ENCODE data around the gene GATA3.

Gene GATA3

DNA sequence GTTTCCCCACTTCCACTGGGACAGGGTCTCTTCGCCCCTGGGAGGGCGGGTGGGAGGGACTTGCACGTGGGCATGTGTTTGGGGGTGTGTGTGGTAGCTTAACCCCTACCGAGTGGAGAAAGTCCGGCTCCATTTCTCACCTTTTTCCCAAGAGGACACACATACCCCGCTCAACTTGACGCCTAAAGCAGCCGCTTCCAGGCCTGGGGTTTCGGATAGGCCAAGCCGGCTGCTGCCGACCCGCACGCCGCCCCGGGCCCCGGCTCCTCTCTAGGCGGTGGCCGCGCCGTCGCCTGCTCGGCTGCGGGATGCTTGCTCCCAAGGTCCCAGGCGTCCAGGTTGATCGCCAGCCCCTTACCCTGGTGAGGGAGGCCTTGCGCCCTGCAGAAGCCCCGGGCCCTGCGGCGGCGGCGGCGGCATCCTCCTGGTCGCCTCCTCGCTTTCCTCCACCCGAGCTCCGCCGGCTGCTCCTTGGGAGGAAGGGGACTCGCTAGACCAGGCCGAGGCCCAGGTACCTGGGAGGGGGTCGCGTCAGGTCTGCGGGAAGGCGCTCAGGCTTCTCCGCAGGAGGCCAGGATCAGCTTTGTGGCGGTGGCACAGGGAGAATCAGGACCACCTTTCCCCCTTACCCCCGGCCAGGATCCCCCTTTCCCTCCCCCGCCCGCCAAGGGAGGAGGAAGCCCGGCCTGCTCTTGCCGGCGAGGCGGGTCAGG is 3.2 kb upstream of the GATA3 start:
- peak; percentile 72 for DNase-seq (ENCODE audit: low spot score)

DNA sequence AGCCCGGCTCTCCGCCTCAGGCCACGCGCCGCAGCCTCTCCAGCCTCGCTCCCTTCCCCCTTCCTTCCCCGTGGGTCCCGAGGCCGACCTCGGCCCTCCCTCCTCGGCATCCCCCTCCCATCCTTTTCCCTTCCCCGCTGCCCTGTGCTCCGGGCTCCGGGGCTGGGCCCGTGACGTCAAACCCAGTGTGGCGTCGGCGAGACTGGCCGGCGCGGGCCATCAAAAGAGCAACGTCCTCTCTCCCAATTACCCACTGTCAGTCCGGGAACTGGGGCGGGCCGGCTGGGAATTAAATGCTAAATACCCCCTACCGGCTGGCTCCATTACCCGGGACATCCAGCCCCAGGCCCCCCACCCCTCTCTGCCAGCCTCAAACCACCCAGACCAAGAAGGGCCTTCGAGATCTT is 2.6 kb upstream of the GATA3 start:
- DNase-seq (ENCODE audit: low spot score) = peak; percentile 98

DNA sequence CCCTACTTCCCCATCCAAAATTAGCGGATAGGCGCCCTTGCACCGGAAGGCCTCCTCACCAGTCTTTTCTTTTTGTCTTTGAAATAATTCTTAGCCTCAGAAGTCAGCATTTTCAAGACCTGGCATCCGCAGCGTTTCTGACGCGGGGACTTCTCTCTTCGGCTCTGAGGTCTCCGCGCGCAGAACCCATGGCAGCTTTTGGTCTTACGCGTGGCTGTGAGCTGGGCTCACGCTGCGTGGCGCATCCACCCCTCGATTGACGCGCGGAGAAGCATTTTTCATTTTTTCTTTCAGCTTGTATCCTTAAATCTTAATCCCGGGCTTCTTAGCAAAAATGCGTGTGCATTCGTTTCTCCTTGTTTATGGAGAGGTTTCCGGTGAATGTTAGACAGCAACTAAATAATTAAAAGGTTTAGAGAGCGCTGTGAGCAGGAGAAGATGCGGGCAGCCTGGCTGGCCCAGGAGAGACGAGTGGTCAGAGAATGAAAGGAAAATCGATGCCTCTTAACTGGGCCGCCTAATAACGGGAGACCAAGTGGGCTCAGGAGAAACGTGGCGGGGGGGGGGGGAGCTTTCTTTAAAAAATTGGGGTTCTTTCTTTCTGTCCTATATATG is 2.0 kb upstream of the GATA3 start:
- DNase-seq (ENCODE audit: low spot score) = peak; percentile 82

DNA sequence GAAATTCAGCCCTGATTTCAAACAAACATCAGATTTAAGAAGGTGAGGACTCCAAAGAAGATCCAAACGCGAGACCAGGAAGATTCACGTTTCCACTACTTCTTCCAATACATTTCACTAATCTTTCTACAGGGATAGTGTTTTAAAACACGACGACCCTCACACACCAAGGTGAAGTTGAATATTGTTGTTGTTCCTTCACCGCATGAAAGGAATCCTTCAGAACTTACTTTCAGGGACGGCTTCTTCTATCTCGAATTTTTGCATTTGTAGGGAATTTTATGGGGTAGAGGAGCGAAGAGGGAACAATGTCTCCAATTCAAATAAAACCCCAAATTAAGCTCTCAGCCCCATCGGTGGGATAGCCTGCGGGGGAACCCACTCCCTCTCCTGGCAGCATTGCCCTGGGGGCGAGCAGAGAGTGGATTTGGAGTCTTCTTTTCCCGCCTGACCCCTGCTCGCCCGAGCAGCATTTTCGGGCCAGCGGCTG is 1.5 kb upstream of the GATA3 start:
- no peak for DNase-seq (ENCODE audit: low spot score)

DNA sequence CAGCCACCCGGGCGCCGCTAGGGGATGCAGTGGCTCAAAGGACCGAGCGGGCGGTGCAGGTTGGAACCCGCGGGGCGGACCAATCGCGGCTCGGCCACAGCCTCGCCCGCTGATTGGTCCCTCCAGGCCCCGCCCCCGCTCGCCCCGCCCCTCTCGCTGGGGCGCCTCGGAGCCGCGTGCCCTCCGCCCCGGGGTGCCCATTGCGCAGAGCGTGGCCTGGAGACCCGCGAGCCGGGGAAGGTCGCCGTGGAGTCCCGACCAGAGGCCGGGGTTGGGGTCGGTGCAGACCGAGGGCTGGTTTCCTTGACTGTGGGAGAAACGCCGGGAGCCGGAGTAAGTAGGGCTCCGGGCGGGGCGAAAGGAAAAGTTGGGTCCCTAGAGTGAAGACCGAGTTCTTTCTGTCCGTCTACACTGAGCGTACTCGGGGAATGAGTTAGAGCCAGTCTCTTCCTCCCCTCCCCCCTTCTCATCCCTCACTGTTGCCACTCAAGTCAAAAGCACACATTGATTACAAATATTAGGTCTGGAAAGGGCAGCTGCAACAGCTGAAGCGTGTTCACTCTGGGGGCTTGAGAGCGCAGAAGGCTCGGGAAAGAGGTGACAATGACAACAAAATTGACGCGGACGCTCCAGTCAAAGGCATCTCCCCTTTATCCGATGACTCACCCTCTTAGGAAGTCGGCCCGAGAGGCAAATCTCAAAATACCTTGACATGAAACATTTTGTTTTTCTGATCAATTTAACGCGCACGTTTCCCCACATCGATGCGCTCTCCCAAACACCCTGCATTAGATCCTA is 843 bp upstream of the GATA3 start:
- DNase-seq (ENCODE audit: low spot score) = peak; percentile 97

DNA sequence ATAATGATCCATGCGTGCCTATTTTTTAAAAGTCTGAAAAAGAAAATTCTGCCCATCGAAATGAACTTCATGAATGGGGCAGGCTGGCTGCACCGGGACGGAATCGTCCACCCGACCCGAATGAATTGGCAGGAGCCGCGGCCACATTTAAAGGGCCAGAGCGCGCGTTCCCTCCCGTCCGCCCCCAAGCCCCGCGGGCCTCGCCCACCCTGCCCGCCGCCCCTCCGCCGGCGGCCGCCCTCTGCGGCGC is 319 bp upstream of the GATA3 start:
- no peak for DNase-seq (ENCODE audit: low spot score)

DNA sequence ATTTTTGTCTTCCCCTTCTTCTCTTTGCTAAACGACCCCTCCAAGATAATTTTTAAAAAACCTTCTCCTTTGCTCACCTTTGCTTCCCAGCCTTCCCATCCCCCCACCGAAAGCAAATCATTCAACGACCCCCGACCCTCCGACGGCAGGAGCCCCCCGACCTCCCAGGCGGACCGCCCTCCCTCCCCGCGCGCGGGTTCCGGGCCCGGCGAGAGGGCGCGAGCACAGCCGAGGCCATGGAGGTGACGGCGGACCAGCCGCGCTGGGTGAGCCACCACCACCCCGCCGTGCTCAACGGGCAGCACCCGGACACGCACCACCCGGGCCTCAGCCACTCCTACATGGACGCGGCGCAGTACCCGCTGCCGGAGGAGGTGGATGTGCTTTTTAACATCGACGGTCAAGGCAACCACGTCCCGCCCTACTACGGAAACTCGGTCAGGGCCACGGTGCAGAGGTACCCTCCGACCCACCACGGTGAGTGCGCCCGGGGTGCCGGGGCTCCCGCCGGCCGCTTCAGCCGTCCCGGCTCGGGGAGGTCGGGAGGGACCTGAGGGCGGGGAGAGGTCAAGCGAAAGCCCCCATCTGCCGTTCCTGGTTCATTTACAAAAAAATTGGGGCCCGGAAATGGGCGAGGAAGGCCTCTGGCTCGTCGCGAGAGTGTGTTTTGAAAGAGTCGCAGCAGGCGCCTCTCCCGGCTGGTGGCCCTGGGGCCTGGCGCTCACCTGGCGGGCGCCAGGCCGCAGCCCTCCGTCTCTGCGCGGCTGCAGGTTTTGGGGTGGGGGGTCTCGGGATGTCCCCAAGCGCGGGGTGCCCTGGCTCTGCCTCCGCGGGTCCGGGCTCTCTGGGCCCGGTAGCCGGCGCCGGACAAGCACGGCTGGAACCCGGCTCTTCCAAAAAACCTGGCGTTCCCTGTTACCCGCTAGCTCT is 1.2 kb downstream of the GATA3 start:
- no peak for DNase-seq (ENCODE audit: low spot score)

DNA sequence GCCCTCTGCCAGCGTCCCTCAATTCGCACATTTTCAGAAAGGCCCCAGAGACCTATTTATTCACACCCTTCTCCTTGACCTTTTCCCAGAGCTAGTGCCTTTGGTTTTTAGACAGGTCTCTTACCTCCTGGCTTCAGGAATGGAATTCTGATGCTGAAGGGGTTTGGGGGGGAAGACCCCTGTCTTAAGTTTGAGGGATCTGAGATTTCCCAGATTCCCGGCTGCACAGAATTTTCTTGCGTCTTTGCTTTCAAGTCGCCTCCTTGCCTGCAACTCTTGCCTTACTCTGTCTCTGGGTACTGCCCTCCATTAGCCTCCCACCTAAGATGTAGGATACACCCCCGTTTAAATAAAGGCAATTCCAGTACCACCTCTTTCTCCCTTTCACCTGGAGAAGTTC is 1.9 kb downstream of the GATA3 start:
- DNase-seq (ENCODE audit: low spot score) = no peak

DNA sequence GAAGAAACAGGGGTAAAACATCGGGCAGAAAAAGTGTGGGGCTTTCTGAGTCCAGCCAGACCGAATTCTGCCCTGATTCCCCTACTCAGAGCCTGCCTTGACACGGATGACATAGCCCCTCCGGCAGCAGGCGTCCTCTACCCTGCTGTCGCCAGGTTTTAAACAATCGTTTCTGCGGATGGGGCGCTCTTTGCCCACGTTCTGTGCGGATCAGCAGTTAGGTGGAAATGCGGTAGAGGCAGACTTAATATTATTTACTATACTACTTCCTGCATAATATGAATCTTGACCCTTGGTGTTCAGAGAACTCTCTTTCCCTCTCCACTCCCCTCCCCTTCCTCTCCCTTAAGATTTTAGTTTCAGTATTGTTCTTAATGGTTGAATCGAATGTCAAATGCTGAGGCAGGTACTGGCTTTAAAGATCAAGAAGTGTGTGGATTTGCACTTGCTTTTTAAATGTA is 2.4 kb downstream of the GATA3 start:
- no peak for DNase-seq (ENCODE audit: low spot score)

DNA sequence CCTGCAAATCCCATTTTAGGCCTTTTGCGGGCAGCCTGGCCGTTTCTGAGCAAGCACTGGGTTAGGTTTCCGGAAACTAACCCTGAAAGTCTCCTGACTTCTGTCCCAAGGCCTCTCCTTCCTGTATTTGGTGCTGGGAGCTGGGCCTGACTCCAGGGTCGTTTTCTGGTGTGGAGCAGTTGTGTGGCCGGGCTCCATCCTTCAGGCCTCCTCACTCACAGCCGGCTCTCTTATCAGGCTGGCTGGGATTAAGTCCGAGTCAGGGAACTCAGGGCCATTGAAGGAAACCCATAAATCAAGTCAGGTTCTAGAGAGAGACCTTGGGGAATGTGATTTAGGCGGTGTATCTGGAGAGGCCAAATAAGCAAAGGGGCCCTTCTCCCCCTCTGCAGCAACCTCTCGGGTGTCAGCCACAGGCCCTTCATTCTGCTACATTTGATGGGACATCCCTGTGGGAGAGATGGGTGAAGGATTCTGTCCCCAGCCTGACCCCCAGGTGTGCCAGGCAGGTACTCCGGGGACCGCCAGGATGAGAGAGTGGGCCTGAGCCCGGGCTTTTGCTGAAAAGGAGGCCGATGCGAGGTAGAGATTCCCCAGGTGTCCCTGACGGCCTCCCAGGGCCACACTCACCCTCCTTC is 3.3 kb downstream of the GATA3 start:
- DNase-seq (ENCODE audit: low spot score) = peak; percentile 71

DNA sequence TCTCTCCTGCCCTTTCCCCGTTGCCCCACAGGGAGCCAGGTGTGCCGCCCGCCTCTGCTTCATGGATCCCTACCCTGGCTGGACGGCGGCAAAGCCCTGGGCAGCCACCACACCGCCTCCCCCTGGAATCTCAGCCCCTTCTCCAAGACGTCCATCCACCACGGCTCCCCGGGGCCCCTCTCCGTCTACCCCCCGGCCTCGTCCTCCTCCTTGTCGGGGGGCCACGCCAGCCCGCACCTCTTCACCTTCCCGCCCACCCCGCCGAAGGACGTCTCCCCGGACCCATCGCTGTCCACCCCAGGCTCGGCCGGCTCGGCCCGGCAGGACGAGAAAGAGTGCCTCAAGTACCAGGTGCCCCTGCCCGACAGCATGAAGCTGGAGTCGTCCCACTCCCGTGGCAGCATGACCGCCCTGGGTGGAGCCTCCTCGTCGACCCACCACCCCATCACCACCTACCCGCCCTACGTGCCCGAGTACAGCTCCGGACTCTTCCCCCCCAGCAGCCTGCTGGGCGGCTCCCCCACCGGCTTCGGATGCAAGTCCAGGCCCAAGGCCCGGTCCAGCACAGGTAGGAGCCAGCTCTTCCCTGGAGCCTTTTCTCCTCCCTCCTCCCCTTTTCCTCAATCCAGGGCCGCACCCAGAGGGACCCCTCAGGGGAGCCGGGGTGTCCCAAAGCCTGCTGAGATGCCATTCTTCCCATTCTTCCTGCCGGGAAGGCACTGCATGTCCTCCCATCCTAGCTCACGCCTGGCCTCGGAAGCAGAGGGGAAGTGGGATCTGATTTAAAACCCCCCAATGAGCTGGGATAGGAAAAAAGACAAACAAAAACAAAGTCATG is 4.0 kb downstream of the GATA3 start:
- DNase-seq (ENCODE audit: low spot score) = no peak

DNA sequence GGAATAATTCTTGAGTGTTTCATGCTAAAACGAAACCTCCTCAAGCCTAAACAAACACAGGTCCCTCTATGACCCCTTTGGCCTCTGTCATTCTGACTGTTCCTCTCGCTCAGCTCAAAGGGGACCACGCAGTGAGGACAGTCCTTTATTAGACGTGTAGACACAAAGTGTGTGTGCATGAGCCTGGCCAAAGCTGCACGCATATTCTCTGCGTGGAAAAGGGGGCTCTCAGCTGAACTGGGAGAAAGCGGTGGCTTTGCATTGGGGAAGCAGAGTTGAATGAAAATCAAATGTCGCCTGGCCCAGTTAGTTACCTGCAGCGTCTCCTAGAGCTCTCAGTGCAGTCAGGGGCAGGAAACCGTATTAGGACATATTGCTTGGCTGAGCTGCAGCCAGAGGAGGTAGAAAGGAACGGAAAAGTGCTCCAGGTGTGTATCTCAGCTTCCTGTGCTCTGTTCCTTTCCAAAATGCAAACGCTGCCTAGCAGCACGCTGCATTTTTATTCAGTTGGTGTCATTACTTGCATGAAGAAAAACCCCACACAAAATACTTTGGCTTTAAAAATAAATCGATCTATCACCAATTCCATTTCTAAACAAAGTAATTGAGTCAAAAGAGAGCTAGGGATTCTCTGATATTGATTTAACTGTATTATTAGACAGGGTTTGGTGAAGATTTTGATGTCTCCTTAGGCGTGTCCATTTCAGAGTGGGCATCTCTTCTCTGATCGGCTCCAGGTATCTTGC is 4.9 kb downstream of the GATA3 start:
- DNase-seq (ENCODE audit: low spot score) = no peak

DNA sequence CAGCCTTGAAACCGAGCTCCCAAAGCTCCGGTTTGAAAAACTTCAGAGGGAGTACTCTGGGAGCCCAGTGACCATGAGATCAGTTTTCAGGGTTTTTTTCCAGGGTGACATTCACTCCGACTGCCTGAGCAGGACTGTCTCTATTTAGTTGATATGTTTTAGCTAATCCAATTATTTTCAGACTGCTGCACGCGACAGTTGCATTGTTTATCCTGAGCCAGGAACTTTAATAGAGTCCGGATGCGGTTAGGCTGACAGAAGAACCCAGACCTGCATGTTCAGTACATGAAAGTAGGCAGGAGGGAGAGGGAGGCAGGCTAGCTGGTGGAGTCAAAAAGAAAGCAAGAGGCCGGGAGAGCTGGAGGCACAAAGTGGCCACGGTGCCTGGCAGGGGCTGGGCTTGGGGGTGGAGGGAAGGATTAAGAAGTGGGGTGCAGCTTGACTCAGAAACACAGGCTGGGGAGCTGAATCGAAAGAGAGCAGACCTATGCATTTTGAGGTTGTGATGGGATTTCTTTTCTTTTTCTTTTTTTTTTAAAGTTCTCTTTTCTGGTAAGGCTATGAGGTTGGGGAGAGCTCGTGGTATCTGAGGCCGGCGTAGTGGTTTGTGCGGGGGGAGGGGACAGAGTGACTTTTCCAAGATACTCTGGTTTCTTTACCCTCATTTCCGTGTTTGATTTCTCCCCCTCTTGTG is 5.7 kb downstream of the GATA3 start:
- DNase-seq (ENCODE audit: low spot score) = peak; percentile 80

DNA sequence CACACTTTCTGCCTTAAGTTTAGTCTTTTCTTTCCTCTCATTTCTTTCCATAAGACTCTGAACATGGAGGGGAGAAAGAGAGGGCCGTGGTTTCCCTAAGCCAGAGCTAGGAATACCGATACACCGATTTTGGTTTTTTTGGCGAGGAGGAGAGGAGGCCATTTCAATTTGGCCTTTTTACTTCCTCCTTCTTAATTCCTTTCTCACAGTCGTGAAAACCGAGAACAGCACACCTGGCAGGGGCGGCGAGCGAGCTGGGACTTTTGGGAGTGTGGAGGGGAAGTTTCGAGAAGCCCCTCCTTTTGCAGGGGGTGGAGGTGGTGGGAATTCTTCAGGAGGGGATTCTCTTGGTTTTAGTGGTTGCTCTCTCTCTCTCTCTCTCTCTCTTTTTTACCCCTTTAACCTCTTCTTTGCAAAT is 6.2 kb downstream of the GATA3 start:
- no peak for DNase-seq (ENCODE audit: low spot score)

DNA sequence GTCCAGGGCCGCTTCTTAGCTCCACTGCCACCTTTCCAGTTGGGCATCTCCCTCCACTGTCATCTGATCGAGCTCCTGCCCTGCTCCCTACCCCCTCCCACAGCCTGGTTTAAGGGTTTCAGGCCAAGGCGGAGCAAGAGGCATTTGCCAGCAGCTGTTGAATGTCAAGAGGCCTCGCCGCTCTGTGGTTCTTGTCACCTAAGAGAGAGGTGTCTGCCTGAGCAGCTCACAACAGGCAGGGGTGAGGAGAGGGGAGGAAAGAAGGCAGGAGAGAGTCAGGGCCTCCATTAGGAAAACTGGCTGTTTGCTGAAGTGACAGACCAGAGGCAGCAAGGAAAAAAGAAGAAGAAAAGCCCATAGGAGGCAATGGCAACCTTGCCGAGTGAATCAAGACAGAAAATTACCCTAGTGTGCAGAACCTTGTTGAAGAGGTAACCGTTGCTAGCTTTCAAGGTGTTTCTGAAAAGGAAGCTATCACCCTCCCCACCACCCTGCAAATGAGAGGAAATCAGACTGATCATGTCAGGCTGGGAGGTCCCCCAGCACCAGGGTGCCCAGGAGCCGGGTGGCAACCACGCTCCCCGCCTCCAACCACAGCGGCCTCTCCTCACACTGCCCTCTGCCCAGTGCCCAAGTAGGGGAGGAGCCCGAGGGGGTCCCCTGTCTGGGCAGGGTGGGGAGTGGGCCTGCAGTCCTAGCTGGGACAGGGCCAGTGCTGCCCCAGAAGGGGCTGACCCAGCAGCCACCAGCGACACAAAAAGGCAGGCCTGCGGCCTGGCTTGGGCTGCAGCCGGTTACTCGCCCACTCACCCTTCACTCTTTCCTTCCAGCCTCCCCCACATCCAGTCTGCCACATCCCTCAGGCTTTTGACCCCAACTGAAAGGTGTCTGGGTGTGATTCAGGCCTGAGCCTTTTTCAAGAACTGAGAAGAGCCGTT is 7.1 kb downstream of the GATA3 start:
- DNase-seq (ENCODE audit: low spot score) = peak; percentile 82

DNA sequence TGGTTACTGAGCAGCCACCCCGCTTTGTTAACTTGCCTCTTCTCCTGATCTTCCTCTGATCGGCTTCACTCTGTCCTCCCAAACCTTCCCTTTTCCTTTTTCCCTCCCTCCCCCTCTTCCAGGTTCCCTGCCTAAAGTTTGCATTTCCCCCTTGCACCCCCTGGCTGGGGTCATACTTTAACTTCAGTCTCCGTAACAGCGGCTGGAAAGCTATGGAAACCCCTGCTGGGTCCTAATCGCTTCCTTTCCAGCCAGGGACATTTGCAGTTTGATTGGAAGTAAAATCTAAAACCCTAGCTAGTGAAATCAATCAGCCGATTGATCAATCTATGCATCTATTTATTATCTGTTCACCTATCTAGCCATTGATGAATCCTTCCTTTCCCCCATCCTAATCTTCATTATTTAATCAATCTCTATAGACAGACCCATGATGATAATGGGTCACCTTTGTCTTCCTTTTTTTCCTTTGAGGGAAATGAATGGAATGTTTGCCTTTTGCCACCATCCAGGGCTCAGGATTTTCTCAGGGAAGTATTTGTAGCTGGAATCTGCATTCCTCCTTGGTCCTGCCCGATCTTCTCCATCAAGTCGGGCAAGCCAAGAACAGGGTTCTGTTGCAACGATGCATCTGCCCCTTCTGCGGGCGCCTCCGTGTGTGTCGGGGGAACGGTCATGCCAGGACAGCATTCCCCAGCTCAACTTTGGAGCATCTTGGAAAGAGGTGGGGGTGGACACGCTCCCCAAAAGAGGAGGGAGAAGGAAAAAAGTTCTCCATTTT is 8.8 kb downstream of the GATA3 start:
- DNase-seq (ENCODE audit: low spot score) = no peak

DNA sequence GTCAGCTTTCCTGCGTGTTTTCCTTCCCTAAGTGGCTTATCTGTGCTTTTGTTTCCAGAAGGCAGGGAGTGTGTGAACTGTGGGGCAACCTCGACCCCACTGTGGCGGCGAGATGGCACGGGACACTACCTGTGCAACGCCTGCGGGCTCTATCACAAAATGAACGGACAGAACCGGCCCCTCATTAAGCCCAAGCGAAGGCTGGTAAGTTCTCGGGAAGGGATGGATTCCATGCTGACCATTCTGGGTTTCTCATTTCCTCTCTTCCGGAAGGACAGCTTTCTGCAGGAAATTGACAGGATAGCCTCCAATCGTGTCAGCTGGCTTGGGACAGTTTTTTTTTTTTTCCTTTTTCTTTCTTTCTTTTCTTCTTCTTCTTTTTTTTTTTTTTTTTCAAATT is 9.4 kb downstream of the GATA3 start:
- no peak for DNase-seq (ENCODE audit: low spot score)

Measured in SK-N-DZ (cell line).